Retinal pigment epithelial cell (primary cell): ENCODE results near the gene FBLN1.

Source experiments
- DNase-seq: peaks from one replicate; pipeline ENCODE4 v3.0.0-alpha.2; 2010; ENCODE audit warnings: low read depth
- H3K4me3 ChIP-seq: 2 replicates; pipeline ENCODE4 v1.5.1; 2011; ENCODE audit warnings: mild to moderate bottlenecking, low read length, control low read depth, moderate library complexity
- CTCF ChIP-seq: conservative IDR thresholded peaks from 2 replicates; pipeline ENCODE4 v1.5.1; 2011; ENCODE audit warnings: low read depth, low read length, control low read depth, inconsistent platforms

Gene FBLN1

GRCh38 chr22:45562102-45562501 is 59.4 kb downstream of the FBLN1 start:
- H3K4me3 ChIP-seq: no peak overlapping the region
- TF ChIP-seq CTCF: no peak
- DNase-seq: no peak

DNA sequence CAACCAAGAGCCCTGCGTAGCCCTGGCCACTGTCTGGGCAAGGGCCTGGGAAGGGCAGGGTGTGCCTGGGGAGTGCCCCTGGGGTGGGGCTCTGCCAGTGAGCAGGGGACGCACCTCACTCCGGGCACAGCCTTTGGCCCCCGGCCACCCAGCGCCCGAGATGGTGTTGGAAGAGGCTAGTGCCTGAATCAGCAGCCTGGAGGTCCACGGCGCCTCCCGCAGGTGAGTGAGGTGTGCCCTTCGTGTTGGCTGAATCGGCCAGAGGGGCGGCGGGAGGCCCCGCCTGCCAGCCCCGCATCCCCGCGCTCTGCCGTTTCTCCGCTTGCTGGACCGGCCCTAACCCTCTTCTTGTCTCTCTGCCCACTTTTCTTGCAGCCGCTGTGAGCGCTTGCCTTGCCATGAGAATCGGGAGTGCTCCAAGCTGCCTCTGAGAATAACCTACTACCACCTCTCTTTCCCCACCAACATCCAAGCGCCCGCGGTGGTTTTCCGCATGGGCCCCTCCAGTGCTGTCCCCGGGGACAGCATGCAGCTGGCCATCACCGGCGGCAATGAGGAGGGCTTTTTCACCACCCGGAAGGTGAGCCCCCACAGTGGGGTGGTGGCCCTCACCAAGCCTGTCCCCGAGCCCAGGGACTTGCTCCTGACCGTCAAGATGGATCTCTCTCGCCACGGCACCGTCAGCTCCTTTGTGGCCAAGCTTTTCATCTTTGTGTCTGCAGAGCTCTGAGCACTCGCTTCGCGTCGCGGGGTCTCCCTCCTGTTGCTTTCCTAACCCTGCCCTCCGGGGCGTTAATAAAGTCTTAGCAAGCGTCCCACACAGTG is 60.1 kb downstream of the FBLN1 start:
- TF ChIP-seq CTCF: no peak
- no peak for DNase-seq
- H3K4me3 ChIP-seq: no peak overlapping the region

DNA sequence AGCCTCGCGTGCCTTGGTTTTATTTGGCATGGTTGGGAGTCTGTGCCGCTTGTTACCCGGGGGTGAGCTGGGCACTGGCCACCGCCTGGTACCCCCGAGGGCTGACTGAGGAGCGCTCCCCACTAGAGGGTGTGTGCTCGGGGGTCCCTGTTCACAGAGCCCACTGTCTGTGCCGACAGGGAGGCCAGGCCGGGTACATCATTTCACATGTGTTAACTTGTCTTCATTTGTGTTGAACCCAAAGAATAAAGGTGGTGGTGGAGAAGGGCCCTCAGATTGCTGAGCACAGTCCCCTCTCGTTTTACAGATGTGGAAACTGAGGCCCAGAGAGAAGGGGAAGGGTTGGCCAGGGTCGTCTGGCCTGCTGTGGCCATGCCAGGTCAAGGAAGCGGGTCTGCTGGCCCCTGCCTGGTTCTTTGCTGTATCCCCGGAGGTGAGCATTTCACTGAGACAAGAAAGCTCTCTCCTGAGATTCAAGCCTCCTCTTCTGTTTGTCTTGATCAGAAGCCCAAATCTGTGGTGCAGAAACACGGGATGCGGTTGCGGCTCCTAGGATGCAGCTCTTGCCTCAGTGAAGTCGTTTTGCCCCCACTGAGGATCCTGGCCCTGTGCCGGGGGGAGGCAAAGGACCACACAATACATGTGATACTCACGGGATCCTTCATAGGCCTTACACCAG is 60.8 kb downstream of the FBLN1 start:
- no peak for DNase-seq
- TF ChIP-seq CTCF: no peak
- H3K4me3 ChIP-seq: no peak overlapping the region

DNA sequence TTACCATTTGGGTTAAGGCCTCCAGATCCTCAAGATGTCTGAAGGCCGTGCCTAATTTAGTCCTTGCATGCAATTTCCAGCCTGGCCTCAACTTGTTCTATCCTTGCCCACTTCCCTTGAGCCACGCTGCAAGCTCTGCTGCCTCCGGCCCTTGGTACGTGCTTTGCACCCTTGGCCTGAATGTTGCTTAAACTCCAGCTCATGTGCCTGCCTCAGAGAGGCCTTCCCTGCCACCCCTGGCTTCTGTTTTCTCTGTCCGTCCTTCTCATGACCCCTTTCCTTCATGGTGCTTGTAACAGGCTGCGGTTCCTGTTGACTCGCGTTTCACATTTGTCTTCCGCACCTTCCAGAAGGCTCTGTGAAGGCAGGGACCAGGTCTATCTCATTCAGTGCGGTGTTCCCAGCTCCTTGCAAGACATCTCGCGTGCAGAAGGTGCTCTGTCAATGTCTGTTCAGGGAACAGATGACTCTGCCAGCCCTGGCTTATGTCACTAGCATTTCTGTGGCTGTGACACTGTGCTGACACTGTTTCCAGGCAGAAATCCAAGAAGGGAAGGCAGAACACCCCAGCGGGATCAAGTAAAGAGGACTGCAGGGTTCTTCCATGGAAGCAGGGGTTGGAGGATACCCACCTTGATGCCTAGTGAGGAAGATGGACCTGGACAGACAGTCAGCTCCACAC is 61.8 kb downstream of the FBLN1 start:
- DNase-seq: no peak
- H3K4me3 ChIP-seq: no peak overlapping the region
- TF ChIP-seq CTCF: no peak

GRCh38 chr22:45565171-45565570 is 62.5 kb downstream of the FBLN1 start:
- TF ChIP-seq CTCF: no peak
- H3K4me3 ChIP-seq: no peak overlapping the region
- no peak for DNase-seq

DNA sequence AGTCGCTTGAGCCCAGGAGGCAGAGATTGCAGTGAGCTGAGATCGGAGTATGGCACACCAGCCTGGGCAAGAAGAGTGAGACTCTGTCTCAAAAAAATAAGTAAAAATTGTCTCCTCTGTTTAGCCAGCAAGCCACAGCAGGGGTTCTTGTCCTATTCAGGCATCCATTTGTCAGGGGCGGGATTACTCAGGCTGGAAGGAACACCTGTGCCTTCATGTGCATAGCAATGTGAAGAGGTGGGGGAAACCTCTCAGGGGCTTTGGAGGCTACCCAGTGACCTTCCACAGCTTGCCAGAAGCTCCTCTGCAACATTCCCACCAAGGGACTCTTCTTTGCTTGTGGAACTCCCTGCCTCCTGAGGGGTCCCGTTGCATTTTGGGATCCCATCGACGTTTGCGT is 63.3 kb downstream of the FBLN1 start:
- no peak for DNase-seq
- no peak for TF ChIP-seq CTCF
- H3K4me3 ChIP-seq: no peak overlapping the region
